ENCODE data around the gene DLL1.

- TF ChIP-seq, protein P1, sequence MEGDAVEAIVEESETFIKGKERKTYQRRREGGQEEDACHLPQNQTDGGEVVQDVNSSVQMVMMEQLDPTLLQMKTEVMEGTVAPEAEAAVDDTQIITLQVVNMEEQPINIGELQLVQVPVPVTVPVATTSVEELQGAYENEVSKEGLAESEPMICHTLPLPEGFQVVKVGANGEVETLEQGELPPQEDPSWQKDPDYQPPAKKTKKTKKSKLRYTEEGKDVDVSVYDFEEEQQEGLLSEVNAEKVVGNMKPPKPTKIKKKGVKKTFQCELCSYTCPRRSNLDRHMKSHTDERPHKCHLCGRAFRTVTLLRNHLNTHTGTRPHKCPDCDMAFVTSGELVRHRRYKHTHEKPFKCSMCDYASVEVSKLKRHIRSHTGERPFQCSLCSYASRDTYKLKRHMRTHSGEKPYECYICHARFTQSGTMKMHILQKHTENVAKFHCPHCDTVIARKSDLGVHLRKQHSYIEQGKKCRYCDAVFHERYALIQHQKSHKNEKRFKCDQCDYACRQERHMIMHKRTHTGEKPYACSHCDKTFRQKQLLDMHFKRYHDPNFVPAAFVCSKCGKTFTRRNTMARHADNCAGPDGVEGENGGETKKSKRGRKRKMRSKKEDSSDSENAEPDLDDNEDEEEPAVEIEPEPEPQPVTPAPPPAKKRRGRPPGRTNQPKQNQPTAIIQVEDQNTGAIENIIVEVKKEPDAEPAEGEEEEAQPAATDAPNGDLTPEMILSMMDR (IDR thresholded peaks at IDR 0.05), result no peak
- no peak for TF ChIP-seq POLR2A (IDR thresholded peaks at IDR 0.05)
Measured at GRCh38 chr6:170250455-170250854, 40.4 kb downstream of the DLL1 start.

Data from body of pancreas (tissue), 4 donors.